Chondrocyte (in vitro differentiated cells): ENCODE measurements around the gene INO80E. TPM values are rescaled to one million over a fixed set of nuclear protein-coding genes. Genes with fewer than 3 reads are reported as not detected.

Experiments used
- DNase-seq: peaks from one replicate; pipeline ENCODE4 v3.0.0; 2021; ENCODE audit warnings: mixed read lengths, low spot score
- H3K27ac Mint-ChIP-seq: one replicate; pipeline ENCODE4 v1.8.0; 2021; ENCODE audit warnings: mild to moderate bottlenecking, moderate library complexity, mixed read lengths; ENCODE audit not compliant: unreplicated experiment
- H3K27me3 Mint-ChIP-seq: 2 replicates; pipeline ENCODE4 v1.8.0; 2021; ENCODE audit warnings: low read depth, mixed read lengths
- H3K36me3 Mint-ChIP-seq: 2 replicates; pipeline ENCODE4 v1.8.0; 2021; ENCODE audit warnings: low read depth, mixed read lengths
- H3K4me1 Mint-ChIP-seq: 2 replicates; pipeline ENCODE4 v1.8.0; 2021; ENCODE audit warnings: low read depth, mild to moderate bottlenecking, mixed read lengths
- H3K4me3 Mint-ChIP-seq: one replicate; pipeline ENCODE4 v1.8.0; 2021; ENCODE audit warnings: mild to moderate bottlenecking, moderate library complexity, mixed read lengths; ENCODE audit not compliant: unreplicated experiment
- H3K9me3 Mint-ChIP-seq: 2 replicates; pipeline ENCODE4 v1.8.0; 2021; ENCODE audit warnings: low read depth, mixed read lengths
- CTCF ChIP-seq: fragments of 200-600 bp; sonication (generic); IDR thresholded peaks from 2 replicates; pipeline ENCODE4 v1.5.0; 2021; ENCODE audit warnings: antibody characterized with exemption, mild to moderate bottlenecking, moderate library complexity
- total RNA-seq: library from RNA; stranded (reverse); gene quantifications from 3 replicates; pipeline ENCODE4 v1.2.1, GENCODE V29; 2021

The INO80E gene
- total RNA-seq, 1 donor from 2014 or later: 57.1 TPM

DNA sequence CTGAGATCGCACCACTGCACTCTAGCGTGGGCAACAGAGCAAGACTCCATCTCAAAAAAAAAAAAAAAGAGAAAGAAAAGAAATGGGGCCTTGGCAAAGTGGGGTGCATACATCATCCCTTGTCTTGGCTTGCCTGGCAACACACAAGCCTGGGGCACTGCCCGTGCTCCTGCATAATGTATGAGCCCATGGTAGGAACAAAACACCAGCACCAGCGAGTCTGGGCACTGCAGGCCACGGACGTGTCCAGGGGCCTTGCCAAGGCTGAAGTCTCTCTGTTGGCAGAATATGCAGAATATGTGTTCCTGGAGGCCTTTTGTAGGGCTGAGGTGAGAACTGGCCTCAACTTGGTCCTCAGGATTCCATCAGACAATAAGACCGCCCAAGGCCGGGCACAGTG lies 53.8 kb downstream of the INO80E start:
- H3K27me3 Mint-ChIP-seq: no peaks in the 10 kb centered on the region
- H3K4me3 Mint-ChIP-seq: no peak overlapping the region
- TF ChIP-seq CTCF: no peak
- no peaks in the 10 kb centered on the region for H3K36me3 Mint-ChIP-seq
- no peak for DNase-seq
- no peak overlapping the region for H3K27ac Mint-ChIP-seq
- peaks cover 22% of the 10 kb centered on the region for H3K4me1 Mint-ChIP-seq
- no peaks in the 10 kb centered on the region for H3K9me3 Mint-ChIP-seq

DNA sequence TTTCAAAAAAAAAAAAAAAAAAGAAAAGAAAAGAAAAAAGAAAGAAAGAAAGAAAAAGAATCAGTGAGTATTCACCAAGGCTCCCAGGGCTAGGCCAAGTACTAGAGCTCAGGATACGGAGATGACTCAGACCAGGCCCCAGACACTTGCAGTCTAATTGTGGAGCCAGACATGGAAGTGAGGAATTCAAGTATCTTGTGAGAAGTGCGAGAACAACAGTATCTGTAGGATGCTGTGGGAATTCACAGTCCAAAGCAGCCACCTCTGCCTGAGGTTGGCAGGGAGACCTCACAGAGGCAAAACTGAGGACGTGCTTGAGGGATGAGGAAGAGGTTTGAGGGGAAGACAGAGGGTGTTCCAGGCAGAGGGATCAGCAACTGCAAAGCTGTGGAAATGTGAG lies 55.5 kb downstream of the INO80E start:
- H3K4me1 Mint-ChIP-seq: peaks cover 22% of the 10 kb centered on the region
- peak overlapping the region; percentile 98 for H3K27ac Mint-ChIP-seq
- no peak for DNase-seq
- no peaks in the 10 kb centered on the region for H3K27me3 Mint-ChIP-seq
- H3K36me3 Mint-ChIP-seq: no peaks in the 10 kb centered on the region
- no peak for TF ChIP-seq CTCF
- H3K9me3 Mint-ChIP-seq: no peaks in the 10 kb centered on the region
- peak overlapping the region; percentile 61 for H3K4me3 Mint-ChIP-seq

- peak overlapping the region; percentile 85 for H3K4me3 Mint-ChIP-seq
- no peak for TF ChIP-seq CTCF
- no peaks in the 10 kb centered on the region for H3K9me3 Mint-ChIP-seq
- H3K27ac Mint-ChIP-seq: peak overlapping the region; percentile 74
- peak; percentile 97 for DNase-seq
- no peaks in the 10 kb centered on the region for H3K27me3 Mint-ChIP-seq
- H3K4me1 Mint-ChIP-seq: peaks cover 22% of the 10 kb centered on the region
- H3K36me3 Mint-ChIP-seq: no peaks in the 10 kb centered on the region
These were observed 56.8 kb downstream of the INO80E start for GRCh38 chr16:30052671-30053372.

DNA sequence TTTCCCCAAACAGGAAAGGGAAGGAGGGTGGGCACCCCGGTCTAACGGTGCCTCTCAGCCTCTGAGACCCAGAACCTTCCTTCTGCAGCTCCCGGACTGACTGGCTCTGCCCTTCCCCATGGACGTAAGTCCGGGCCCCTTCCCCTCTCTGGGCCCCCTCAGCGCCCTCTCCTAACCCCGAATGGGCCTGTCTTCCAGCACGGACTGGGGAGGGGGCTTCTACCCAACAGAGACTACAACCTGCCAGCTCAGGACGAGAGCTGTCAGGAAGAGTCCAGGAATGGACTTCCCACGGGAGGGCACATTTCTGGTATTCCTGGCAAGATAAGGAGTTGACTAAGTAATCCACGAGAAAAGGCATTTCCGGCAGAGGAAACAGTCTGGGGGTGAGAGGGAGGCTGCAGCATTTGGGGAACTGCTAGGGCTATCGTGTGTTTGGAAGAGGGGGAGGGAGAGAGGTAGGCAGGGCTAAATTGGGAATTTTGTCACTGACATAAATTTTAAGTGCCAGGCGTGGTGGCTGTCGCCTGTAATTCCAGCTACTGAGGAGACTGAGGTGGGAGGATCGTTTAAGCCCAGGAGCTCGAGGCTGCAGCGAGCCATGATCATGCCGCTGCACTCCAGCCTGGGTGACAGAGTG lies 57.5 kb downstream of the INO80E start:
- TF ChIP-seq CTCF: no peak
- Mint-ChIP-seq H3K9me3 (no peaks in the 10 kb centered on the region), H3K27me3 (no peaks in the 10 kb centered on the region), H3K4me1 (peaks cover 22% of the 10 kb centered on the region), H3K27ac (peak overlapping the region; percentile 86), H3K4me3 (peak overlapping the region; percentile 85), H3K36me3 (no peaks in the 10 kb centered on the region)
- DNase-seq: no peak

- no peak for DNase-seq
- Mint-ChIP-seq H3K27ac (no peak overlapping the region), H3K36me3 (no peaks in the 10 kb centered on the region)
These were observed 58.4 kb downstream of the INO80E start for GRCh38 chr16:30054451-30054850.

More at GRCh38 chr16:30054451-30054850, 58.4 kb downstream of the INO80E start:
- H3K27me3 Mint-ChIP-seq: no peaks in the 10 kb centered on the region
- H3K9me3 Mint-ChIP-seq: no peaks in the 10 kb centered on the region
- peak overlapping the region; percentile 36 for H3K4me3 Mint-ChIP-seq
- peaks cover 22% of the 10 kb centered on the region for H3K4me1 Mint-ChIP-seq
- TF ChIP-seq CTCF: no peak
